ENCODE results near the gene EXD3. TPM values are rescaled to one million over a fixed set of nuclear protein-coding genes. Genes with fewer than 3 reads are reported as not detected.

The EXD3 gene
- polyA plus RNA-seq, 1 of the 3 experiments (the other 2 are of a cell fraction), result 11.5 TPM

- Histone ChIP-seq H3K9me2 (no peaks in the 10 kb centered on the region), H3K4me1 (ENCODE audit: control insufficient read depth in 1 of 2, insufficient read depth in 2 of 2, low read depth in 1 of 2, low read length in 1 of 2) (peaks cover 0 to 19% of the 10 kb centered on the region in 2 experiments; a peak in 1 of 4 replicates), H2AFZ (ENCODE audit: low read depth) (no peak overlapping the region), H3K4me3 (ENCODE audit: low read depth in 2 of 2, low read length in 1 of 2) (no peak overlapping the region), H3F3A (replicated peaks; ENCODE audit: insufficient read depth) (peaks cover 6% of the 10 kb centered on the region), H3K9me3 (no peaks in the 10 kb centered on the region), H3K27me3 (ENCODE audit: insufficient read depth) (no peaks in the 10 kb centered on the region), H3K36me3 (replicated peaks in 1 of 2; ENCODE audit: control insufficient read depth in 1 of 2, insufficient read depth in 2 of 2, low read length in 1 of 2) (no peaks in the 10 kb centered on the region), H4K20me1 (ENCODE audit: insufficient read depth) (no peaks in the 10 kb centered on the region), H3K79me2 (ENCODE audit: insufficient read depth) (no peaks in the 10 kb centered on the region), H3K27ac (ENCODE audit: low read depth in 2 of 2, low read length in 1 of 2) (no peak overlapping the region), H3K9ac (no peak overlapping the region), H3K4me2 (no peak overlapping the region)
- no peak for DNase-seq
- 96% methylated on average over 9 of the region's 27 CpGs for WGBS (ENCODE audit: low lambda C conversion rate)
- TF ChIP-seq FOXM1 (IDR thresholded peaks at IDR 0.05; ENCODE audit: low read depth) (no peak), ELF1 (IDR thresholded peaks at IDR 0.05) (no peak), MEF2A (IDR thresholded peaks at IDR 0.05; ENCODE audit: borderline replicate concordance, low read depth) (no peak), EP300 (IDR thresholded peaks at IDR 0.05; ENCODE audit: borderline replicate concordance in 1 of 2, low read depth in 1 of 2, low read length in 1 of 2) (no peak), MXI1 (IDR thresholded peaks at IDR 0.05; ENCODE audit: low read depth, low read length) (no peak), POLR2AphosphoS5 (IDR thresholded peaks at IDR 0.05; ENCODE audit: low read depth, low read length) (no peak), RCOR1 (IDR thresholded peaks at IDR 0.05; ENCODE audit: low read length) (no peak), ZBTB33 (IDR thresholded peaks at IDR 0.05; ENCODE audit: borderline replicate concordance, low read depth) (no peak), SIN3A (IDR thresholded peaks at IDR 0.05; ENCODE audit: borderline replicate concordance, low read depth, low read length) (no peak), RFX5 (IDR thresholded peaks at IDR 0.05; ENCODE audit: low read length) (no peak), FOSL2 (IDR thresholded peaks at IDR 0.05; ENCODE audit: borderline replicate concordance, low read depth) (no peak), GATA2 (CRISPR knock-in tag; IDR thresholded peaks at IDR 0.05) (no peak), JUND (IDR thresholded peaks at IDR 0.05) (no peak), RXRA (IDR thresholded peaks at IDR 0.05; ENCODE audit: borderline replicate concordance, low read depth) (no peak), USF2 (IDR thresholded peaks at IDR 0.05; ENCODE audit: borderline replicate concordance, low read depth, low read length) (no peak)
- TF ChIP-seq, protein P1, sequence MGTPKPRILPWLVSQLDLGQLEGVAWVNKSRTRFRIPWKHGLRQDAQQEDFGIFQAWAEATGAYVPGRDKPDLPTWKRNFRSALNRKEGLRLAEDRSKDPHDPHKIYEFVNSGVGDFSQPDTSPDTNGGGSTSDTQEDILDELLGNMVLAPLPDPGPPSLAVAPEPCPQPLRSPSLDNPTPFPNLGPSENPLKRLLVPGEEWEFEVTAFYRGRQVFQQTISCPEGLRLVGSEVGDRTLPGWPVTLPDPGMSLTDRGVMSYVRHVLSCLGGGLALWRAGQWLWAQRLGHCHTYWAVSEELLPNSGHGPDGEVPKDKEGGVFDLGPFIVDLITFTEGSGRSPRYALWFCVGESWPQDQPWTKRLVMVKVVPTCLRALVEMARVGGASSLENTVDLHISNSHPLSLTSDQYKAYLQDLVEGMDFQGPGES (IDR thresholded peaks at IDR 0.05; ENCODE audit: low read depth, low read length), result no peak
- ChIA-PET CTCF (interaction anchor here (1.0 to 7.0 kb wide), 2 partner anchors 17 to 127 kb away, joined by 3 to 25 read pairs; partner anchors contain the start of gene NRARP), POLR2A (interaction anchor here (0.6 kb wide), 1 partner anchor 17 kb away, joined by 3 read pairs; no protein-coding TSS in a partner anchor)
These were observed 6.0 kb upstream of the EXD3 start for GRCh38 chr9:137428841-137429545.

Measured in SK-N-SH (cell line).